Measurements from ENCODE around the gene HOXB13. TPM values are rescaled to one million over a fixed set of nuclear protein-coding genes. Genes with fewer than 3 reads are reported as not detected.

Gene HOXB13
- total RNA-seq, 2 donors from 2014 or later, result not detected

DNA sequence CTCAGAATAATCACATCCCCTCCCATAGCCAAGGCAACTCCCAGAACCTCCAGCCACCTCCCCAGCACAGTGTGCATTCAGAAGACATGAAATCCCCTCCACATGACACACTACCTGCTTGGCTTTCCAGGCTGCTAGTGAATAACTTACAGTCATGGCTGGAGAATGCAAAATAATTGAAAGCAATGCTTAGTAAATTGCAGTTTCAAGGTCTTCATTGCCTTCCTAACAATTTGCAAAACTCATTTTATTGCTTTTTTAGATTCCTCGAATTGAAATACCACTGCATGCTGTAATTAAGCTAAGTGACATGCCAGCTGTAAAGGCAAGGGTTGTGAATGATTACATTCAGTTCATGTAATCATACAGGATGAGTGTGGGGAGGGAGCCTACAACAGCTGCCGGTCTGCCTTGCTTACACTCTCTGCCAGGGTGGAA is 29.0 kb upstream of the HOXB13 start:
- Histone ChIP-seq H3K9ac (ENCODE audit: extremely low read depth, low read length, poor library complexity, severe bottlenecking) (no peak overlapping the region), H3K27me3 (ENCODE audit: control insufficient read depth, insufficient read depth, low read length, poor library complexity, severe bottlenecking) (peaks cover 100% of the 10 kb centered on the region)
- H3K27me3 Mint-ChIP-seq (ENCODE audit: insufficient read depth), result peaks cover 99% of the 10 kb centered on the region

DNA sequence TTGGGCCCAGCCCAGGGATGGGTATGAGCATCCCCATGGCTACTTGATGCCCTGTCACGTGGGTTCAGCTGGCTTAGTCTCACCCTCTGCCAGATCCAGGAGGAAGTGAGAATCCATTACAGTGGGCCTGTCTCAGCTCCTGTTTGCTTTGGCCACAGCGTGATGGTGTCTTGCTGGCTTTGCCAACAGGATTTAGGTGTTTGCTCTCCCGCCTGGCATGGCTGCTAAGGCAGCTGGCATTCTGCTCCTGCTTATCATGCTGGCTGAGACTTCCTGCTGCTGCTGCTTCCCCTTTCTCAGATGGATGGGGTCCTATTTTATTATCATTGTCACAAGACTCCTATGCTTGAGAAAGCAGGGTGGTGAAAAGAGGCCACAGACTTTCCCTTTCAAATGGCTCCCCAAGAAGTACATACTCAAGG is 28.3 kb upstream of the HOXB13 start:
- peaks cover 5% of the 10 kb centered on the region for H3K4me1 Mint-ChIP-seq
- Histone ChIP-seq H3K36me3 (ENCODE audit: control insufficient read depth, insufficient read depth, low read length) (no peaks in the 10 kb centered on the region), H3K9ac (ENCODE audit: extremely low read depth, low read length, poor library complexity, severe bottlenecking) (no peak overlapping the region), H3K4me1 (ENCODE audit: control insufficient read depth, insufficient read depth, low read length) (no peaks in the 10 kb centered on the region), H3K27me3 (ENCODE audit: control insufficient read depth, insufficient read depth, low read length, poor library complexity, severe bottlenecking) (peaks cover 100% of the 10 kb centered on the region), H3K27ac (ENCODE audit: low read depth, low read length) (no peak overlapping the region), H3K4me3 (ENCODE audit: low read length) (no peak overlapping the region), H3K9me3 (ENCODE audit: control insufficient read depth, low read length) (no peaks in the 10 kb centered on the region)
- H3K4me3 Mint-ChIP-seq, result no peak overlapping the region
- no peaks in the 10 kb centered on the region for H3K36me3 Mint-ChIP-seq (ENCODE audit: low read depth)
- 65 to 68% methylated on average over 3 of the region's 3 CpGs for WGBS, 2 experiments (ENCODE audit: insufficient coverage in 1 of 2, insufficient read length in 1 of 2)
- no peak for DNase-seq
- H3K9me3 Mint-ChIP-seq, result no peaks in the 10 kb centered on the region
- H3K27ac Mint-ChIP-seq, result no peak overlapping the region
- peaks cover 99% of the 10 kb centered on the region for H3K27me3 Mint-ChIP-seq (ENCODE audit: insufficient read depth)
- no peak for TF ChIP-seq CTCF (conservative IDR thresholded peaks at IDR 0.05)

More for the DNA sequence above, 29.0 kb upstream of the HOXB13 start:
- no peaks in the 10 kb centered on the region for H3K36me3 ChIP-seq (ENCODE audit: control insufficient read depth, insufficient read depth, low read length)
- no peak for DNase-seq
- no peak overlapping the region for H3K4me3 Mint-ChIP-seq
- H3K9me3 ChIP-seq (ENCODE audit: control insufficient read depth, low read length), result no peaks in the 10 kb centered on the region
- no peaks in the 10 kb centered on the region for H3K4me1 ChIP-seq (ENCODE audit: control insufficient read depth, insufficient read depth, low read length)
- H3K4me1 Mint-ChIP-seq, result peaks cover 5% of the 10 kb centered on the region
- no peak for TF ChIP-seq CTCF (conservative IDR thresholded peaks at IDR 0.05)
- H3K27ac Mint-ChIP-seq, result no peak overlapping the region
- WGBS, 2 experiments (ENCODE audit: insufficient coverage in 1 of 2, insufficient read length in 1 of 2), result 72% methylated on average over 2 of the region's 2 CpGs; no CpG with 5 or more reads in 1 of the 2 experiments
- H3K4me3 ChIP-seq (ENCODE audit: low read length), result no peak overlapping the region
- H3K27ac ChIP-seq (ENCODE audit: low read depth, low read length), result no peak overlapping the region
- H3K36me3 Mint-ChIP-seq (ENCODE audit: low read depth), result no peaks in the 10 kb centered on the region
- H3K9me3 Mint-ChIP-seq, result no peaks in the 10 kb centered on the region

- no peak for TF ChIP-seq CTCF (conservative IDR thresholded peaks at IDR 0.05)
- no peak overlapping the region for H3K9ac ChIP-seq (ENCODE audit: extremely low read depth, low read length, poor library complexity, severe bottlenecking)
- Mint-ChIP-seq H3K27ac (no peak overlapping the region), H3K4me1 (peaks cover 5% of the 10 kb centered on the region), H3K27me3 (ENCODE audit: insufficient read depth) (peaks cover 99% of the 10 kb centered on the region), H3K4me3 (no peak overlapping the region), H3K36me3 (ENCODE audit: low read depth) (no peaks in the 10 kb centered on the region), H3K9me3 (no peaks in the 10 kb centered on the region)
- no peak for DNase-seq
- no peaks in the 10 kb centered on the region for H3K9me3 ChIP-seq (ENCODE audit: control insufficient read depth, low read length)
- H3K4me1 ChIP-seq (ENCODE audit: control insufficient read depth, insufficient read depth, low read length), result no peaks in the 10 kb centered on the region
- no peaks in the 10 kb centered on the region for H3K36me3 ChIP-seq (ENCODE audit: control insufficient read depth, insufficient read depth, low read length)
- H3K27me3 ChIP-seq (ENCODE audit: control insufficient read depth, insufficient read depth, low read length, poor library complexity, severe bottlenecking), result peaks cover 100% of the 10 kb centered on the region
- WGBS, 2 experiments (ENCODE audit: insufficient coverage in 1 of 2, insufficient read length in 1 of 2), result 30 to 36% methylated on average over 2 to 7 of the region's 8 CpGs
- no peak overlapping the region for H3K27ac ChIP-seq (ENCODE audit: low read depth, low read length)
- no peak overlapping the region for H3K4me3 ChIP-seq (ENCODE audit: low read length)
Observed at GRCh38 chr17:48755356-48755755, 26.8 kb upstream of the HOXB13 start.

All from endodermal cell (in vitro differentiated cells).